Upper lobe of left lung (tissue), 6 donors: ENCODE results near the gene DCN. TPM values are rescaled to one million over a fixed set of nuclear protein-coding genes. Genes with fewer than 3 reads are reported as not detected.

Source experiments
- ATAC-seq, 2 donors: fragments of 200-7000 bp; cut with Tn5 transposase; one replicate each; pipeline ENCODE4 v1.9.1; 2022; ENCODE audit warnings: mild to moderate bottlenecking in 2 of 2, moderate library complexity in 2 of 2; ENCODE audit not compliant: low FRiP score in 2 of 2
- DNase-seq, 2 donors: peaks; one replicate each; pipeline ENCODE4 v3.0.0-alpha.2; 2019 to 2020
- H3K27ac ChIP-seq, 4 donors: fragments of 200-600 bp; sonication (generic); one replicate each; pipeline ENCODE4 v1.5.1; 2016 to 2019
- H3K27me3 ChIP-seq, 4 donors: fragments of 200-600 bp; sonication (generic); one replicate each; pipeline ENCODE4 v1.5.1; 2017 to 2019
- H3K36me3 ChIP-seq, 4 donors: fragments of 200-600 bp; sonication (generic); one replicate each; pipeline ENCODE4 v1.5.1; 2016 to 2019
- H3K4me1 ChIP-seq, 4 donors: fragments of 200-600 bp; sonication (generic); one replicate each; pipeline ENCODE4 v1.5.1; 2018 to 2019
- H3K4me3 ChIP-seq, 4 donors: fragments of 200-600 bp; sonication (generic); one replicate each; pipeline ENCODE4 v1.5.1; 2017 to 2019; ENCODE audit warnings: mild to moderate bottlenecking in 2 of 4, moderate library complexity in 1 of 4
- H3K9me3 ChIP-seq, 4 donors: fragments of 200-600 bp; sonication (generic); one replicate each; pipeline ENCODE4 v1.5.1; 2018 to 2019
- EP300 ChIP-seq, 4 donors: sonication (generic); formaldehyde crosslinking; IDR thresholded peaks; one replicate each; pipeline ENCODE4 v1.5.1; 2017; ENCODE audit warnings: antibody characterized with exemption in 4 of 4, control low read depth in 2 of 4
- POLR2A ChIP-seq, 4 donors: fragments of 450-650 bp; IDR thresholded peaks; one replicate each; pipeline ENCODE4 v1.5.1; 2016 to 2017; ENCODE audit warnings: antibody characterized with exemption in 4 of 4, mild to moderate bottlenecking in 2 of 4
- POLR2AphosphoS5 ChIP-seq, 2 donors: sonication (generic); formaldehyde crosslinking; IDR thresholded peaks; one replicate each; pipeline ENCODE4 v1.5.1; 2017; ENCODE audit warnings: antibody characterized with exemption in 2 of 2
- whole genome bisulfite sequencing, 2 donors: methylation state at CpG; one replicate each; pipeline ENCODE4 v1.1.5; 2017 to 2018; 5-methylcytosine and 5-hydroxymethylcytosine counted together
- total RNA-seq, 6 donors: library from RNA; depleted of rRNA in 4 of 6; stranded (reverse); fragments of >200 nt in 4 of 6; gene quantifications; one replicate each; pipeline versions ENCODE4 v1.1.0 to v1.2.1, GENCODE V29; 2016 to 2021
- TF ChIP-seq, protein P1 (sequence below), 6 experiments: fragments of 450-650 bp in 4 of 6; fragments of 200-600 bp in 2 of 6; sonication (generic) in 2 of 6; IDR thresholded peaks; one replicate each; pipeline ENCODE4 v1.5.1; 2016 to 2019; ENCODE audit warnings: antibody characterized with exemption in 6 of 6
- donor health status: DM: no; HTN: no; CAD: no; lungs with moderate emphysema.
- donor health status: DM: no; HTN: yes; CAD: no; lungs with severe emphysema.

DCN gene
- total RNA-seq, 6 donors from 2014 or later: 163 to 1,140 (median 478) TPM

DNA sequence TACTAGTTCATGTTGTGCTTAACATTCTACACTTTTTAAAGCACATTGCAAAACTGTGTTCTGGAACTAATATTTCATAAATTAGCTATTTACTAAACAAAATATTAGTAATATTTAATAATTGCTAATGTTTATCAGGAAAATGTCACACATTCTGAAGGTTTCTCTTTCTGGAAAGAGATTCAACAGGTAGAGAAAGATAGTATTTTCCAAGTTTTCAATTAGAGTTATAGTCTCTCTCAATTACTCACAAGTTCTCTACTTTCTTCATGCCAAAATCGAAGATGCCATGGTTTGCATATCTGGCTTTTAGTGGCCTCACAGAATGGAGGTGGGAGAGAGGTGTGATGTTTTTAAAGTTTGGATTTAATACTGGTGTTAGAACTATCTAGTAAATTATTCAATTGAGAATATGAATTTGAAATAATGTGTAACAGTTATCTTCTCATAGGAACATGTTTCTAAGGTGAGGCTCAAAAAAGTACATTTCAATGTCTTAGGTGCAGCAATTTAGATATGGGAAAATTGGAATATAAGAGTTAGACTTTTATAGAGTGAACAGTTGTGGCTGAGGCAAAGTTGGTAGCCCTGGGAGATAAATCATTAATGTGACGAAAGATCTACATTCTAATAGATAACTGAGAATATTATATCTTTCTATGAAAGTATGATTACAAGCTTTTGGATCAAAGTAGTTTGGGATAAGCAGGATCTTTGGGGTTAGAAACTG is 72.9 kb downstream of the DCN start:
- 70 to 82% methylated on average over 2 of the region's 2 CpGs for WGBS, 2 donors
- ATAC-seq: no peak
- TF ChIP-seq POLR2AphosphoS5 (IDR thresholded peaks at IDR 0.05) (no peak), EP300 (IDR thresholded peaks at IDR 0.05) (no peak), POLR2A (IDR thresholded peaks at IDR 0.05) (no peak)
- TF ChIP-seq, protein P1, sequence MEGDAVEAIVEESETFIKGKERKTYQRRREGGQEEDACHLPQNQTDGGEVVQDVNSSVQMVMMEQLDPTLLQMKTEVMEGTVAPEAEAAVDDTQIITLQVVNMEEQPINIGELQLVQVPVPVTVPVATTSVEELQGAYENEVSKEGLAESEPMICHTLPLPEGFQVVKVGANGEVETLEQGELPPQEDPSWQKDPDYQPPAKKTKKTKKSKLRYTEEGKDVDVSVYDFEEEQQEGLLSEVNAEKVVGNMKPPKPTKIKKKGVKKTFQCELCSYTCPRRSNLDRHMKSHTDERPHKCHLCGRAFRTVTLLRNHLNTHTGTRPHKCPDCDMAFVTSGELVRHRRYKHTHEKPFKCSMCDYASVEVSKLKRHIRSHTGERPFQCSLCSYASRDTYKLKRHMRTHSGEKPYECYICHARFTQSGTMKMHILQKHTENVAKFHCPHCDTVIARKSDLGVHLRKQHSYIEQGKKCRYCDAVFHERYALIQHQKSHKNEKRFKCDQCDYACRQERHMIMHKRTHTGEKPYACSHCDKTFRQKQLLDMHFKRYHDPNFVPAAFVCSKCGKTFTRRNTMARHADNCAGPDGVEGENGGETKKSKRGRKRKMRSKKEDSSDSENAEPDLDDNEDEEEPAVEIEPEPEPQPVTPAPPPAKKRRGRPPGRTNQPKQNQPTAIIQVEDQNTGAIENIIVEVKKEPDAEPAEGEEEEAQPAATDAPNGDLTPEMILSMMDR (IDR thresholded peaks at IDR 0.05): no peak
- no peaks in the 10 kb centered on the region for H3K9me3 ChIP-seq
- H3K27ac ChIP-seq: peak overlapping the region in 1 of 4 donors; percentile 43
- peak overlapping the region in 3 of 4 donors; percentile 3 to 24 (median 21) for H3K4me3 ChIP-seq
- H3K36me3 ChIP-seq: no peaks in the 10 kb centered on the region
- no peak for DNase-seq
- no peaks in the 10 kb centered on the region for H3K4me1 ChIP-seq
- H3K27me3 ChIP-seq: no peaks in the 10 kb centered on the region

DNA sequence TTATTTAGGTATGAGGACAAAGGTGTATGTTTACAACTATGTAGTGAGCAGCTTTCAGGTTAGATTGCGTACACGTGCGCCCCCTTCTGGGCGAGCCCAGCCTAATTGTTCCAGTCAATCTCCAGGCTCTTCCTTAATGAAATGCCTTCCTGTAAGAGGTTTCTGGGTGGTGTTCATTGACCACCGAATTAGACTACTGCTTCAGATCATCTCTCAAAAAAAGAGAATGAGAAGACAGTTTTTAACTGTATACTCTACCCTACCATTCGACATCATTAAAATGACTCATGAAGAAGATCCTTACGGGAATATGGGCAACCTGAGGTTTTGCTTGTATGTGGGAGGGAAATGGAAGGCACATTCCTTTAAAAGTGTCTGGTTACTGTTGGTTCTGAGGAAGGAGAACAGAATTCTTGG is 73.5 kb downstream of the DCN start:
- no peaks in the 10 kb centered on the region for H3K27me3 ChIP-seq
- no peaks in the 10 kb centered on the region for H3K4me1 ChIP-seq
- peak overlapping the region in 3 of 4 donors; percentile 3 to 24 (median 21) for H3K4me3 ChIP-seq
- H3K9me3 ChIP-seq: no peaks in the 10 kb centered on the region
- 30 to 33% methylated on average over 7 of the region's 7 CpGs for WGBS, 2 donors
- peak overlapping the region in 1 of 4 donors; percentile 43 for H3K27ac ChIP-seq
- peak in 1 of 2 donors; percentile 59 for DNase-seq
- H3K36me3 ChIP-seq: no peaks in the 10 kb centered on the region
- ATAC-seq: peak; percentile 51 to 82
- no peak for TF ChIP-seq EP300 (IDR thresholded peaks at IDR 0.05)
- TF ChIP-seq, protein P1 (IDR thresholded peaks at IDR 0.05): peak in 5 of 6 experiments; percentile 32 to 50 (median 42)

DNA sequence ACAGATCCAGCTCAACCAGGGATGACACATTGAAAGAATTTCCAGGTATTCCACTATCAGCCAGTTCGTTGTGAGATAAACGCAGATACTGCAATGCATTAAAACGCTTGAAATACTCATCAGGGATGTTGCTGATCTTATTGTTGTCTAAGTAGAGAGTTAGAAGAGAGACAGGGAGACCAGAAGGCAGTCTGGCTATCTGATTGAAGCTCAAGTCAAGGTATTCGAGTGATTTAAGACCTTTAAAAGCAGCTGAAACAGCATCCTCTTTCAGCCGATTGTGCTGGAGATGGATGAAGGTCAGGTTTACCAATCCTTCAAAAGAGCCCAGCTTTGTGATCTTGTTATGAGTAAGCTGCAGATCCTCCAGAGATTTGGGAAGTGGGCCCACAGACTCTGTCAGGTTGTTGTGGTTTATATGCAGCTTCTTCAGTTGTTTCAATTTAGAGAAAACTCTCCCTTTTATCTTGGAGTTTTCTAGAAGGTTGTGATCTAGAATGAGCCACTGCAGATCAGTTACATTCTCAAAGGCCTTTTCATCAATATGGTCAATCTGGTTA is 74.3 kb downstream of the DCN start:
- DNase-seq (no peak), ATAC-seq (no peak)
- H3K36me3 ChIP-seq: no peaks in the 10 kb centered on the region
- TF ChIP-seq POLR2AphosphoS5 (IDR thresholded peaks at IDR 0.05) (no peak), EP300 (IDR thresholded peaks at IDR 0.05) (no peak), POLR2A (IDR thresholded peaks at IDR 0.05) (no peak)
- TF ChIP-seq, protein P1 (IDR thresholded peaks at IDR 0.05): no peak
- no peaks in the 10 kb centered on the region for H3K4me1 ChIP-seq
- H3K27ac ChIP-seq: peak overlapping the region in 2 of 4 donors; percentile 44 to 53
- peak overlapping the region in 1 of 4 donors; percentile 21 for H3K4me3 ChIP-seq
- no peaks in the 10 kb centered on the region for H3K27me3 ChIP-seq
- H3K9me3 ChIP-seq: no peaks in the 10 kb centered on the region
- WGBS, 2 donors: 85 to 86% methylated on average over 5 of the region's 5 CpGs

DNA sequence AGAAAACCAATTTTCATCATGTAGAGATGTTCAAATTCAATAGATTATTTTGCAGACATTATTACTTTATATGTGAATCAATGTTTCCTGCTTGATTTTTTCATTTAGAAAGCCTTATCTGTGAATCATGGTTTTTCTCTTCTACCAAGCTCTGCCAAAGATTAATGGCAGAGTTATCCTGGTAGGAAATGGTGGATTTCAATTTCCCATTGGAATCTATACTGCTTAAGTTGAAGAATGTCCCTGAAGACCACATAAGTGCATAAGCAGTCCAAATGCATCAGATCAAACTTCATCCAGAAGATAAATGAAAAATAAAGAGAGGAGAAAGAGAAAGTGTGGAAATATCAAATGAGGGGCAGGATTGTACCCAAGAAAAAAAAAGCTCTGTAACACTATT is 76.3 kb downstream of the DCN start:
- peak overlapping the region in 1 of 4 donors; percentile 7 for H3K4me3 ChIP-seq
- ATAC-seq (no peak), DNase-seq (no peak)
- no peaks in the 10 kb centered on the region for H3K27me3 ChIP-seq
- H3K9me3 ChIP-seq: no peaks in the 10 kb centered on the region
- H3K27ac ChIP-seq: peak overlapping the region in 1 of 4 donors; percentile 45
- H3K4me1 ChIP-seq: no peaks in the 10 kb centered on the region
- TF ChIP-seq EP300 (IDR thresholded peaks at IDR 0.05) (no peak), POLR2AphosphoS5 (IDR thresholded peaks at IDR 0.05) (no peak), POLR2A (IDR thresholded peaks at IDR 0.05) (no peak)
- TF ChIP-seq, protein P1 (IDR thresholded peaks at IDR 0.05): no peak
- no peaks in the 10 kb centered on the region for H3K36me3 ChIP-seq
